Ascending aorta (tissue), 2 donors: Measurements from ENCODE around the gene MRPS5. TPM values are rescaled to one million over a fixed set of nuclear protein-coding genes. Genes with fewer than 3 reads are reported as not detected.

ENCODE experiments used
- DNase-seq, 2 donors: peaks; one replicate each; pipeline ENCODE4 v3.0.0-alpha.2; 2019; ENCODE audit warnings: low spot score in 2 of 2
- H3K27ac ChIP-seq, 2 donors: fragments of 200-600 bp; sonication (generic); one replicate each; pipeline ENCODE4 v1.5.1; 2016 to 2017; ENCODE audit warnings: mild to moderate bottlenecking in 1 of 2
- H3K27me3 ChIP-seq: fragments of 200-600 bp; sonication (generic); one replicate; pipeline ENCODE4 v1.5.1; 2017
- H3K36me3 ChIP-seq, 2 donors: fragments of 200-600 bp; sonication (generic); one replicate each; pipeline ENCODE4 v1.5.1; 2016
- H3K4me1 ChIP-seq, 2 donors: fragments of 200-600 bp; sonication (generic); one replicate each; pipeline ENCODE4 v1.5.1; 2016 to 2017; ENCODE audit warnings: mild to moderate bottlenecking in 1 of 2
- H3K4me3 ChIP-seq, 2 donors: fragments of 200-600 bp; sonication (generic); one replicate each; pipeline ENCODE4 v1.5.1; 2016 to 2017; ENCODE audit warnings: mild to moderate bottlenecking in 1 of 2
- H3K9me3 ChIP-seq, 2 donors: fragments of 200-600 bp; sonication (generic); one replicate each; pipeline ENCODE4 v1.5.1; 2016
- CTCF ChIP-seq, 3 experiments: fragments of 200-600 bp in 2 of 3; fragments of 450-650 bp in 1 of 3; sonication (generic) in 2 of 3; IDR thresholded peaks; one replicate each; pipeline ENCODE4 v1.5.1; 2016 to 2019; ENCODE audit warnings: antibody characterized with exemption in 3 of 3, mild to moderate bottlenecking in 1 of 3, moderate library complexity in 1 of 3
- intact Hi-C: fragments of 100-400 bp; cut with DNase I; formaldehyde crosslinking; loops from one replicate; pipeline ENCODE4 v1.15.1; 2023
- total RNA-seq: library from RNA; depleted of rRNA; stranded (reverse); fragments of >200 nt; gene quantifications from one replicate; pipeline ENCODE4 v1.1.0, GENCODE V29; 2016

The MRPS5 gene
- total RNA-seq, 1 donor from 2014 or later = 30.1 TPM

GRCh38 chr2:95055262-95055661 is 66.3 kb downstream of the MRPS5 start:
- intact Hi-C loops = no loop called here
- Histone ChIP-seq H3K36me3 (no peaks in the 10 kb centered on the region), H3K27me3 (no peaks in the 10 kb centered on the region), H3K9me3 (no peaks in the 10 kb centered on the region), H3K4me1 (no peaks in the 10 kb centered on the region), H3K4me3 (no peak overlapping the region), H3K27ac (no peak overlapping the region)
- no peak for DNase-seq
- TF ChIP-seq CTCF (IDR thresholded peaks at IDR 0.05) = no peak

GRCh38 chr2:95054016-95054415 is 67.6 kb downstream of the MRPS5 start:
- H3K4me3 ChIP-seq = no peak overlapping the region
- no peaks in the 10 kb centered on the region for H3K4me1 ChIP-seq
- intact Hi-C loops = no loop called here
- no peak for TF ChIP-seq CTCF (IDR thresholded peaks at IDR 0.05)
- no peak overlapping the region for H3K27ac ChIP-seq
- DNase-seq = no peak
- no peaks in the 10 kb centered on the region for H3K36me3 ChIP-seq
- no peaks in the 10 kb centered on the region for H3K27me3 ChIP-seq
- H3K9me3 ChIP-seq = no peaks in the 10 kb centered on the region

- Histone ChIP-seq H3K36me3 (no peaks in the 10 kb centered on the region), H3K4me1 (no peaks in the 10 kb centered on the region), H3K9me3 (no peaks in the 10 kb centered on the region), H3K27ac (no peak overlapping the region), H3K4me3 (no peak overlapping the region), H3K27me3 (no peaks in the 10 kb centered on the region)
- DNase-seq = no peak
- intact Hi-C loops = no loop called here
- TF ChIP-seq CTCF (IDR thresholded peaks at IDR 0.05) = no peak
Observed at GRCh38 chr2:95053543-95053942, 68.1 kb downstream of the MRPS5 start.

GRCh38 chr2:95052804-95053479 is 68.7 kb downstream of the MRPS5 start:
- no peaks in the 10 kb centered on the region for H3K4me1 ChIP-seq
- intact Hi-C loops = no loop called here
- no peaks in the 10 kb centered on the region for H3K27me3 ChIP-seq
- no peak overlapping the region for H3K4me3 ChIP-seq
- DNase-seq = no peak
- no peaks in the 10 kb centered on the region for H3K36me3 ChIP-seq
- TF ChIP-seq CTCF (IDR thresholded peaks at IDR 0.05) = no peak
- H3K9me3 ChIP-seq = no peaks in the 10 kb centered on the region
- H3K27ac ChIP-seq = no peak overlapping the region

GRCh38 chr2:95052307-95052706 is 69.3 kb downstream of the MRPS5 start:
- intact Hi-C loops = no loop called here
- TF ChIP-seq CTCF (IDR thresholded peaks at IDR 0.05) = no peak
- H3K36me3 ChIP-seq = no peaks in the 10 kb centered on the region
- no peaks in the 10 kb centered on the region for H3K27me3 ChIP-seq
- H3K4me3 ChIP-seq = no peak overlapping the region
- DNase-seq = no peak
- no peaks in the 10 kb centered on the region for H3K9me3 ChIP-seq
- H3K27ac ChIP-seq = no peak overlapping the region
- no peaks in the 10 kb centered on the region for H3K4me1 ChIP-seq

GRCh38 chr2:95051626-95052025 is 70.0 kb downstream of the MRPS5 start:
- DNase-seq = no peak
- no peak overlapping the region for H3K4me3 ChIP-seq
- no peaks in the 10 kb centered on the region for H3K36me3 ChIP-seq
- H3K9me3 ChIP-seq = no peaks in the 10 kb centered on the region
- intact Hi-C loops = no loop called here
- TF ChIP-seq CTCF (IDR thresholded peaks at IDR 0.05) = no peak
- no peak overlapping the region for H3K27ac ChIP-seq
- no peaks in the 10 kb centered on the region for H3K27me3 ChIP-seq
- no peaks in the 10 kb centered on the region for H3K4me1 ChIP-seq
